H1 (cell line): ENCODE results near the gene MMP15. TPM values are rescaled to one million over a fixed set of nuclear protein-coding genes. Genes with fewer than 3 reads are reported as not detected.

Experiments
- ASH2L ChIP-seq: fragments of 200-600, 300-600 bp; sonication (generic); IDR thresholded peaks from one replicate; pipeline ENCODE4 v1.7.1; 2017; ENCODE audit warnings: low read length
- PHF8 ChIP-seq: fragments of 200-600 bp; sonication (generic); conservative IDR thresholded peaks from 2 replicates; pipeline ENCODE4 v1.7.1; 2012; ENCODE audit warnings: low read depth, mild to moderate bottlenecking, inconsistent platforms, low read length, moderate library complexity
- polyA plus RNA-seq, 7 experiments: library from polyadenylated mRNA; depleted of rRNA in 3 of 7; stranded (reverse) in 5 of 7; unstranded in 2 of 7; fragments of >200 nt in 5 of 7; fragments of 200-250 nt in 2 of 7; gene quantifications; 1 replicate in 5 of 7; 2 replicates in 1 of 7; 4 replicates in 1 of 7; pipeline versions ENCODE4 v1.2.1 to v1.2.3, GENCODE V29; 2011 to 2013; ENCODE audit warnings: missing spikeins in 2 of 7, mixed read lengths in 2 of 7
- total RNA-seq: library from RNA; stranded (reverse); fragmentation: NEBNext Ultra II Directional; extraction: Animal tissue kit (Norgen Biotek cat#: 25700); gene quantifications from 2 replicates; pipeline ENCODE4 v1.2.1, GENCODE V29; 2021

Gene MMP15
- total and polyA plus RNA-seq, 2 of the 8 experiments (the other 6 are each of a cell fraction or from before 2014, with no cell fraction given), result 38.5 to 42.2 TPM

GRCh38 chr16:58026139-58026704 lies 668 bp downstream of the MMP15 start (continued):
- TF ChIP-seq ASH2L, result peak; percentile 5
- 0 out of 2 replicates have a peak, but pooled peaks have one; percentile 32 for TF ChIP-seq PHF8
